Uterus (tissue), 4 donors: Measurements from ENCODE around the gene ESRRG. TPM values are rescaled to one million over a fixed set of nuclear protein-coding genes. Genes with fewer than 3 reads are reported as not detected.

Experiments
- DNase-seq, 2 donors: peaks; one replicate each; pipeline ENCODE4 v3.0.0-alpha.2; 2019 to 2020
- H3K27ac ChIP-seq, 2 donors: fragments of 200-600 bp; sonication (generic); 1 replicate in 1 of 2; 2 replicates in 1 of 2; pipeline ENCODE4 v1.5.1; 2016 to 2018
- H3K27me3 ChIP-seq, 2 donors: fragments of 200-600 bp; sonication (generic); one replicate each; pipeline ENCODE4 v1.5.1; 2018 to 2019; ENCODE audit warnings: control low read depth in 1 of 2
- H3K36me3 ChIP-seq, 2 donors: fragments of 200-600 bp; sonication (generic); one replicate each; pipeline ENCODE4 v1.5.1; 2019; ENCODE audit warnings: control low read depth in 1 of 2
- H3K4me1 ChIP-seq, 2 donors: fragments of 200-600 bp; sonication (generic); one replicate each; pipeline ENCODE4 v1.5.1; 2018 to 2019; ENCODE audit warnings: control low read depth in 1 of 2
- H3K4me3 ChIP-seq, 2 donors: fragments of 200-600 bp; sonication (generic); 1 replicate in 1 of 2; 2 replicates in 1 of 2; pipeline ENCODE4 v1.5.1; 2018 to 2019; ENCODE audit warnings: mild to moderate bottlenecking in 1 of 2
- H3K9me3 ChIP-seq, 2 donors: fragments of 200-600 bp; sonication (generic); one replicate each; pipeline ENCODE4 v1.5.1; 2019; ENCODE audit warnings: control low read depth in 1 of 2
- CTCF ChIP-seq, 4 experiments: fragments of 200-600 bp in 2 of 4; fragments of 450-650 bp in 2 of 4; sonication (generic) in 2 of 4; IDR thresholded peaks; one replicate each; pipeline ENCODE4 v1.5.1; 2016 to 2019; ENCODE audit warnings: antibody characterized with exemption in 4 of 4, mild to moderate bottlenecking in 2 of 4, moderate library complexity in 1 of 4
- POLR2A ChIP-seq, 2 donors: fragments of 450-650 bp; IDR thresholded peaks; one replicate each; pipeline ENCODE4 v1.6.1; 2016; ENCODE audit warnings: antibody characterized with exemption in 2 of 2, mild to moderate bottlenecking in 1 of 2, moderate library complexity in 1 of 2
- intact Hi-C: fragments of 100-400 bp; cut with DNase I; formaldehyde crosslinking; loops from one replicate; pipeline ENCODE4 v1.15.1; 2023; ENCODE audit warnings: low total_unique reads
- total RNA-seq, 4 donors: library from RNA; depleted of rRNA in 3 of 4; stranded (reverse); fragments of >200 nt in 3 of 4; gene quantifications; one replicate each; pipeline versions ENCODE4 v1.1.0 to v1.2.4, GENCODE V29; 2014 to 2023
- donor health status: DM: yes; HTN: yes; CAD: no.

The ESRRG gene
- total RNA-seq, 4 donors from 2014 or later, result 0.21 to 14.6 (median 0.29) TPM; not detected in 1

- Histone ChIP-seq H3K4me3 (no peak overlapping the region), H3K27me3 (no peaks in the 10 kb centered on the region), H3K27ac (no peak overlapping the region), H3K9me3 (no peaks in the 10 kb centered on the region), H3K36me3 (no peaks in the 10 kb centered on the region), H3K4me1 (no peaks in the 10 kb centered on the region)
- intact Hi-C loops, result no loop called here
- TF ChIP-seq CTCF (IDR thresholded peaks at IDR 0.05) (no peak), POLR2A (IDR thresholded peaks at IDR 0.05) (no peak)
- DNase-seq, result no peak
Measured at GRCh38 chr1:216643176-216643575, 80.1 kb downstream of the ESRRG start.

- Histone ChIP-seq H3K36me3 (no peaks in the 10 kb centered on the region), H3K27me3 (no peaks in the 10 kb centered on the region), H3K4me1 (no peaks in the 10 kb centered on the region), H3K9me3 (no peaks in the 10 kb centered on the region), H3K4me3 (no peak overlapping the region), H3K27ac (no peak overlapping the region)
- intact Hi-C loops, result no loop called here
- TF ChIP-seq CTCF (IDR thresholded peaks at IDR 0.05), result no peak
- no peak for TF ChIP-seq POLR2A (IDR thresholded peaks at IDR 0.05)
- no peak for DNase-seq
Measured at GRCh38 chr1:216641669-216642460, 81.4 kb downstream of the ESRRG start.

GRCh38 chr1:216640100-216640499 is 83.1 kb downstream of the ESRRG start:
- H3K4me1 ChIP-seq, result no peaks in the 10 kb centered on the region
- H3K4me3 ChIP-seq, result no peak overlapping the region
- TF ChIP-seq CTCF (IDR thresholded peaks at IDR 0.05), result no peak
- TF ChIP-seq POLR2A (IDR thresholded peaks at IDR 0.05), result no peak
- intact Hi-C loops, result no loop called here
- H3K27me3 ChIP-seq, result no peaks in the 10 kb centered on the region
- no peak for DNase-seq
- H3K9me3 ChIP-seq, result no peaks in the 10 kb centered on the region
- no peaks in the 10 kb centered on the region for H3K36me3 ChIP-seq
- no peak overlapping the region for H3K27ac ChIP-seq

GRCh38 chr1:216632980-216633379 is 90.2 kb downstream of the ESRRG start:
- Histone ChIP-seq H3K4me1 (no peaks in the 10 kb centered on the region), H3K36me3 (no peaks in the 10 kb centered on the region), H3K27me3 (no peaks in the 10 kb centered on the region), H3K4me3 (no peak overlapping the region), H3K27ac (no peak overlapping the region), H3K9me3 (no peaks in the 10 kb centered on the region)
- DNase-seq, result no peak
- intact Hi-C loops, result no loop called here
- TF ChIP-seq POLR2A (IDR thresholded peaks at IDR 0.05) (no peak), CTCF (IDR thresholded peaks at IDR 0.05) (no peak)

GRCh38 chr1:216630532-216630931 is 92.7 kb downstream of the ESRRG start:
- Histone ChIP-seq H3K4me3 (no peak overlapping the region), H3K4me1 (no peaks in the 10 kb centered on the region), H3K27me3 (no peaks in the 10 kb centered on the region), H3K9me3 (no peaks in the 10 kb centered on the region), H3K36me3 (no peaks in the 10 kb centered on the region), H3K27ac (no peak overlapping the region)
- DNase-seq, result no peak
- intact Hi-C loops, result no loop called here
- TF ChIP-seq POLR2A (IDR thresholded peaks at IDR 0.05), result no peak
- TF ChIP-seq CTCF (IDR thresholded peaks at IDR 0.05), result no peak
